ENCODE data around the gene CDC5L. TPM values are rescaled to one million over a fixed set of nuclear protein-coding genes. Genes with fewer than 3 reads are reported as not detected.

Gene CDC5L
- total RNA-seq, 2 experiments from 2014 or later, result 24.4 to 29.8 TPM

GRCh38 chr6:44353336-44353735, 34.2 kb upstream of the CDC5L start:
- Mint-ChIP-seq H3K27ac (no peak overlapping the region), H3K9me3 (no peaks in the 10 kb centered on the region), H3K27me3 (peaks cover 17% of the 10 kb centered on the region), H3K4me3 (no peak overlapping the region), H3K36me3 (ENCODE audit: low read depth) (no peaks in the 10 kb centered on the region), H3K4me1 (no peaks in the 10 kb centered on the region)
- CTCF ChIA-PET, result no interaction called here
- POLR2A ChIA-PET, result no interaction called here
- no peak for DNase-seq

GRCh38 chr6:44355640-44356039, 31.9 kb upstream of the CDC5L start:
- DNase-seq, result no peak
- Mint-ChIP-seq H3K36me3 (ENCODE audit: low read depth) (no peaks in the 10 kb centered on the region), H3K27ac (no peak overlapping the region), H3K27me3 (peaks cover 24% of the 10 kb centered on the region), H3K4me3 (no peak overlapping the region), H3K9me3 (no peaks in the 10 kb centered on the region), H3K4me1 (no peaks in the 10 kb centered on the region)
- POLR2A ChIA-PET, result no interaction called here
- CTCF ChIA-PET, result interaction anchor here (0.5 kb wide), 1 partner anchor 62 kb away, joined by 3 read pairs; no protein-coding TSS in a partner anchor

GRCh38 chr6:44356487-44356886, 31.0 kb upstream of the CDC5L start:
- ChIA-PET CTCF (interaction anchor here (0.6 to 1.4 kb wide), 3 partner anchors 13 to 72 kb away, joined by 3 to 4 read pairs (median 3); partner anchors contain the start of gene AARS2), POLR2A (no interaction called here)
- Mint-ChIP-seq H3K27me3 (peaks cover 24% of the 10 kb centered on the region), H3K36me3 (ENCODE audit: low read depth) (no peaks in the 10 kb centered on the region), H3K9me3 (no peaks in the 10 kb centered on the region), H3K4me3 (no peak overlapping the region), H3K4me1 (no peaks in the 10 kb centered on the region), H3K27ac (no peak overlapping the region)
- no peak for DNase-seq

GRCh38 chr6:44359973-44360372, 27.5 kb upstream of the CDC5L start:
- ChIA-PET CTCF (no interaction called here), POLR2A (no interaction called here)
- H3K9me3 Mint-ChIP-seq, result no peaks in the 10 kb centered on the region
- H3K36me3 Mint-ChIP-seq (ENCODE audit: low read depth), result no peaks in the 10 kb centered on the region
- H3K4me1 Mint-ChIP-seq, result no peaks in the 10 kb centered on the region
- H3K4me3 Mint-ChIP-seq, result no peak overlapping the region
- peaks cover 27% of the 10 kb centered on the region for H3K27me3 Mint-ChIP-seq
- H3K27ac Mint-ChIP-seq, result no peak overlapping the region
- no peak for DNase-seq

GRCh38 chr6:44361947-44362346, 25.6 kb upstream of the CDC5L start:
- ChIA-PET POLR2A (no interaction called here), CTCF (interaction anchor here (0.6 to 1.0 kb wide), 3 partner anchors 11 to 42 kb away, joined by 3 to 4 read pairs (median 3); no protein-coding TSS in a partner anchor)
- Mint-ChIP-seq H3K4me1 (no peaks in the 10 kb centered on the region), H3K36me3 (ENCODE audit: low read depth) (no peaks in the 10 kb centered on the region), H3K9me3 (no peaks in the 10 kb centered on the region), H3K27me3 (peaks cover 21% of the 10 kb centered on the region), H3K4me3 (no peak overlapping the region), H3K27ac (no peak overlapping the region)
- DNase-seq, result no peak

- POLR2A ChIA-PET, result no interaction called here
- CTCF ChIA-PET, result no interaction called here
- no peak overlapping the region for H3K4me3 Mint-ChIP-seq
- no peaks in the 10 kb centered on the region for H3K9me3 Mint-ChIP-seq
- peaks cover 2% of the 10 kb centered on the region for H3K4me1 Mint-ChIP-seq
- H3K27ac Mint-ChIP-seq, result no peak overlapping the region
- DNase-seq, result no peak
- H3K27me3 Mint-ChIP-seq, result peaks cover 15% of the 10 kb centered on the region
- no peaks in the 10 kb centered on the region for H3K36me3 Mint-ChIP-seq (ENCODE audit: low read depth)
Measured at GRCh38 chr6:44363377-44363926, 24.1 kb upstream of the CDC5L start.

- Mint-ChIP-seq H3K27me3 (peaks cover 10% of the 10 kb centered on the region), H3K27ac (no peak overlapping the region), H3K4me3 (no peak overlapping the region), H3K36me3 (ENCODE audit: low read depth) (no peaks in the 10 kb centered on the region), H3K4me1 (peaks cover 2% of the 10 kb centered on the region), H3K9me3 (no peaks in the 10 kb centered on the region)
- ChIA-PET CTCF (no interaction called here), POLR2A (no interaction called here)
- no peak for DNase-seq
Measured at GRCh38 chr6:44366781-44367180, 20.7 kb upstream of the CDC5L start.

- ChIA-PET CTCF (no interaction called here), POLR2A (no interaction called here)
- Mint-ChIP-seq H3K4me1 (peaks cover 2% of the 10 kb centered on the region), H3K27me3 (peaks cover 10% of the 10 kb centered on the region), H3K27ac (no peak overlapping the region), H3K36me3 (ENCODE audit: low read depth) (no peaks in the 10 kb centered on the region), H3K9me3 (no peaks in the 10 kb centered on the region), H3K4me3 (no peak overlapping the region)
- DNase-seq, result no peak
Measured at GRCh38 chr6:44367681-44368080, 19.8 kb upstream of the CDC5L start.

GRCh38 chr6:44373051-44373450, 14.5 kb upstream of the CDC5L start:
- no peaks in the 10 kb centered on the region for H3K4me1 Mint-ChIP-seq
- CTCF ChIA-PET, result interaction anchor here (0.6 kb wide), 1 partner anchor 11 kb away, joined by 3 read pairs; no protein-coding TSS in a partner anchor
- no peak for DNase-seq
- H3K36me3 Mint-ChIP-seq (ENCODE audit: low read depth), result no peaks in the 10 kb centered on the region
- POLR2A ChIA-PET, result no interaction called here
- H3K27ac Mint-ChIP-seq, result no peak overlapping the region
- no peaks in the 10 kb centered on the region for H3K9me3 Mint-ChIP-seq
- no peak overlapping the region for H3K4me3 Mint-ChIP-seq
- peaks cover 18% of the 10 kb centered on the region for H3K27me3 Mint-ChIP-seq

GRCh38 chr6:44373787-44374186, 13.7 kb upstream of the CDC5L start:
- ChIA-PET POLR2A (no interaction called here), CTCF (no interaction called here)
- no peak for DNase-seq
- Mint-ChIP-seq H3K4me1 (no peaks in the 10 kb centered on the region), H3K9me3 (no peaks in the 10 kb centered on the region), H3K4me3 (no peak overlapping the region), H3K36me3 (ENCODE audit: low read depth) (no peaks in the 10 kb centered on the region), H3K27ac (no peak overlapping the region), H3K27me3 (peaks cover 15% of the 10 kb centered on the region)

GRCh38 chr6:44375071-44375470, 12.4 kb upstream of the CDC5L start:
- CTCF ChIA-PET, result interaction anchor here (0.9 kb wide), 1 partner anchor 120 kb away, joined by 3 read pairs; no protein-coding TSS in a partner anchor
- Mint-ChIP-seq H3K27ac (no peak overlapping the region), H3K9me3 (no peaks in the 10 kb centered on the region)

GRCh38 chr6:44377484-44377883, 10.0 kb upstream of the CDC5L start:
- Mint-ChIP-seq H3K4me1 (peaks cover 3% of the 10 kb centered on the region), H3K36me3 (ENCODE audit: low read depth) (no peaks in the 10 kb centered on the region), H3K27me3 (peaks cover 24% of the 10 kb centered on the region), H3K9me3 (no peaks in the 10 kb centered on the region), H3K27ac (no peak overlapping the region), H3K4me3 (no peak overlapping the region)
- no peak for DNase-seq
- ChIA-PET POLR2A (no interaction called here), CTCF (no interaction called here)

More at GRCh38 chr6:44375071-44375470, 12.4 kb upstream of the CDC5L start:
- Mint-ChIP-seq H3K4me1 (peaks cover 3% of the 10 kb centered on the region), H3K4me3 (no peak overlapping the region), H3K27me3 (peaks cover 15% of the 10 kb centered on the region), H3K36me3 (ENCODE audit: low read depth) (no peaks in the 10 kb centered on the region)
- DNase-seq, result no peak
- POLR2A ChIA-PET, result no interaction called here

- H3K9me3 Mint-ChIP-seq, result no peaks in the 10 kb centered on the region
- H3K4me1 Mint-ChIP-seq, result peaks cover 3% of the 10 kb centered on the region
- no peaks in the 10 kb centered on the region for H3K36me3 Mint-ChIP-seq (ENCODE audit: low read depth)
- DNase-seq, result no peak
- no peak overlapping the region for H3K4me3 Mint-ChIP-seq
- peaks cover 24% of the 10 kb centered on the region for H3K27me3 Mint-ChIP-seq
- no peak overlapping the region for H3K27ac Mint-ChIP-seq
- POLR2A ChIA-PET, result no interaction called here
- CTCF ChIA-PET, result no interaction called here
Measured at GRCh38 chr6:44377971-44378370, 9.5 kb upstream of the CDC5L start.

GRCh38 chr6:44381739-44382138, 5.8 kb upstream of the CDC5L start:
- POLR2A ChIA-PET, result no interaction called here
- CTCF ChIA-PET, result interaction anchor here (1.2 kb wide), 1 partner anchor 38 kb away, joined by 4 read pairs; no protein-coding TSS in a partner anchor

More at GRCh38 chr6:44381739-44382138, 5.8 kb upstream of the CDC5L start:
- no peak for DNase-seq
- H3K27ac Mint-ChIP-seq, result no peak overlapping the region
- peaks cover 18% of the 10 kb centered on the region for H3K27me3 Mint-ChIP-seq
- H3K4me3 Mint-ChIP-seq, result no peak overlapping the region
- H3K4me1 Mint-ChIP-seq, result peaks cover 8% of the 10 kb centered on the region
- no peaks in the 10 kb centered on the region for H3K9me3 Mint-ChIP-seq
- no peaks in the 10 kb centered on the region for H3K36me3 Mint-ChIP-seq (ENCODE audit: low read depth)

Data from activated CD4-positive, alpha-beta T cell treated with anti-CD3 and anti-CD28 coated beads, Interleukin-2, amount 10 ng/mL, durations not matched to agents 7 days and 5 days (primary cell).